Measurements from ENCODE around the gene PFN3.

The PFN3 gene

DNA sequence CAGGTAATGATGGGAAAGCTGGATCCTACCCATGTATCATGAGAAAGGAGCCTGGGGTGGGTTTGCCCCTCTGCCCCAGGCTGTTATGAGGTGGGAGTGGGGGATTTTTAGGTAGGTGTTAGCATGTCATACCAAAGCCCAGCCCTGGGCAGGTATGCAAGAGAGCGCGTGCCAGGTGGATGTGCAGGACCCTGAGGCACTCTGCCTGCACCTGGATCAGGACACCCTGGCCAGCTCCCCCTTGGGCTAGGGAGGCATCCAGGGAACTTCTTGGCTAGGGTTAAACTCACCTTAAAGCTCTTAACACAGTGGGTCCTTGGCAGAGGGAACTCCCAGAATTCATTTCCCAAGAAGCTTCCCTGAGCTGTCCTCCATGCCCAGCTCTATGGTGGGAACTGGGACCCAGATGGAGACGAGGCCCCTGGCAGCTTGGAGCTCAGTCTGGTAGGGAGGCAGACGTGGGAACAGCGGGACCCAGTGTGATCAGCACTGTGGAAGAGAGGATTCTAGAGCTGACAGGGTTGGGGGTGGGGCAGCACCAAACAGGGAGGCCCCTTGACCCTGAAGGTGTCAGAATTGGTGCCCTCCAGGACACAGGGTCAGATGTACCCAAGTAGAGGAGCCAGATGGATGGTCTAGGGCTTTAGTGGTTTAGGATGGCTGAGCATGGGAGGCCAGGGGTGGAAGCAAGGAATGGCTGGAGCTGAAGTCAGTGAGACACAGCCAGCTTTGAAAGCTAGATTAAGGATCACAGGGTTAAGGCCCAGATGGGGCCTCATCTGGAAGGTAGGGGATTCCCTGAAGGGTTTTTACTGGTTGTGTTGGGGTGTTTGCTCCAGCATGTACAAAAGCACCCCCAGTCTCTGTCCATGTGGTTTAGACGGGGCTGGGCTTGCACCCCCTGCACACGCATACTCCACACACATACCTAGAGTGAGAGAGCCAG is 43.9 kb upstream of the PFN3 start:
- H3K9me3 ChIP-seq (ENCODE audit: insufficient read depth, low read depth, low read length) = no peaks in the 10 kb centered on the region
- no peak overlapping the region for H3K27ac ChIP-seq (ENCODE audit: low read length)
- peaks cover 11% of the 10 kb centered on the region; the same call in 1 of the 2 replicates for H3K4me1 ChIP-seq (ENCODE audit: insufficient read depth, low read length)
- peaks cover 40% of the 10 kb centered on the region for H3K27me3 ChIP-seq (ENCODE audit: insufficient read depth, low read length)
- H3K4me3 ChIP-seq (ENCODE audit: low read length) = no peak overlapping the region
- no peaks in the 10 kb centered on the region for H3K36me3 ChIP-seq (ENCODE audit: insufficient read depth, low read depth, low read length)
- H3K9ac ChIP-seq (ENCODE audit: low read depth, low read length) = no peak overlapping the region

DNA sequence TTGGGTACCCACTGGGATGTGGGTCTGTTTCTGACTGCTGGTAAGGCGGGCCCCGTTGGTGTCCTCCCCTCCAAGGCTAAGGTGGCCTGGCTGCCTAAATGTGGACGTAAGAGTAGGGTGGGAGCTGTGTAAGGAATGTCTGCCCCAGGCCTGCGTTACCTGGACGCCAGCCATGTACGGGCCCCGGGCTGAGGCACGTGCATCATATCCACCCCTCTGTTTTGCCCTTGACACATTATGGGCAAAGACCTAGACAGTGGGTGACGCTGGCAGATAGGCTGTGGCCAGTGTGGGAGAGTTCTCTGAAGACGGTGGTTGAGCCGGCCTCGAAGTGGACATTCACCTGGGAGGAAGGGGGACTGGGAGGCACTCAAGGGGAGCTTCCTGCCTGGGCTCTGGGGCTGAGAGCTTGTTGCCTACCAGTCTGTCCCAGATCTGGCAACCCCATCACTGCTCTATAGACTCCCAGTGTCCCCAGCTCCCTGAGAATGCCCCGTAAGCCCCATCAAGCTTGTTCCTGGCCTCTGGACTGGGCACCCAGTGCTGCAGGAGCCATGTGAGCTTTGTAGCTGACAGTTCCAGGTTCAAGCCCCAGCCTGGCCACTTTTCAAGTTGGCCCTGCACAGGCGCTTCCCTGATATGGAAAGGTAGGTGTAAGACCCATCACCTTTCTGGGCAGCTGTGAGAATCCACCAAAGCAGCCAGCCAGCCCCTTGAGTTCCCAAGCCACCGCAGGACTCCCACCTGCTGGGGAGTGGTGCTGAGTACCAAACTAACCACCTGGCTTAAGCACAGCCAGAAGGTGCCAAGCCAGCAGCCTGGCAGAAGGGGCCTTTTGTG is 42.9 kb upstream of the PFN3 start:
- no peak overlapping the region for H3K9ac ChIP-seq (ENCODE audit: low read depth, low read length)
- peaks cover 33% of the 10 kb centered on the region for H3K27me3 ChIP-seq (ENCODE audit: insufficient read depth, low read length)
- H3K27ac ChIP-seq (ENCODE audit: low read length) = no peak overlapping the region
- peaks cover 6% of the 10 kb centered on the region; the same call in 1 of the 2 replicates for H3K36me3 ChIP-seq (ENCODE audit: insufficient read depth, low read depth, low read length)
- H3K4me3 ChIP-seq (ENCODE audit: low read length) = no peak overlapping the region
- H3K4me1 ChIP-seq (ENCODE audit: insufficient read depth, low read length) = peaks cover 9% of the 10 kb centered on the region; the same call in 1 of the 2 replicates
- H3K9me3 ChIP-seq (ENCODE audit: insufficient read depth, low read depth, low read length) = no peaks in the 10 kb centered on the region

DNA sequence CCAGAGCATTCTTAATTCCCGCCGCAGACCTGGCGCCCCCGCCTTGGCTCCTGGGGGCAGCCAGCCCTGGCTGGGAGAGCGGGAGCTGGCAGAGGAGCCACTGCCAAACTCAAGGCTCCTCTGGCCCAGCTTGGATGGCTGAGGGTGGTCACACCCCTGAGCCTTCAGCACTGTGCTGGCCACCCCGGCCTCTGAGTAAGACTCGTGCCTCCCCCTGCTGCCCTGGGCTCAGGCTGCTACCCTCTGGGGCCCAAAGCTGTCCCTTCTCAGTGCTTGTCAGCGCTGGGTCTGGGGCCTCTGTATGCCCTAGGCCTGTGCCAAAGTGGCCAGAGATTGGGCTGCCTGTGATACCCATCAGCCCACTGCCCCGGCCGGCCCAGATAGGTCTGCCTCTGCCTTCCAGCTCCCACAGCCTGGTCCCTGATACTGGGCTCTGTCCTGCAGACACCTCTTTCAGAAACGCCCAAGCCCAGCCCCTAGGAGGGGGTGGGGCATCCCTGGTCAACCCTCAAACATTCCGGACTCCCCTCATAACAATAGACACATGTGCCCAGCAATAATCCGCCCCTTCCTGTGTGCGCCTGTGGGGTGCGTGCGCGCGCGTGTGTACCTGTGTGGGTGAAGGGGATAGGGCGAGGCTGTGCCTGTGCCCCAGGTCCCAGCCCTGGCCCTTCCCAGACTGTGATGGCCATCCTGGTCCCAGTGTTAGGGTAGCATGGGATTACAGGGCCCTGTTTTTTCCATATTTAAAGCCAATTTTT is 41.8 kb upstream of the PFN3 start:
- Histone ChIP-seq H3K36me3 (ENCODE audit: insufficient read depth, low read depth, low read length) (peaks cover 14% of the 10 kb centered on the region), H3K9ac (ENCODE audit: low read depth, low read length) (no peak overlapping the region), H3K4me1 (ENCODE audit: insufficient read depth, low read length) (peaks cover 5% of the 10 kb centered on the region; the same call in 1 of the 2 replicates), H3K27me3 (ENCODE audit: insufficient read depth, low read length) (peaks cover 24% of the 10 kb centered on the region), H3K27ac (ENCODE audit: low read length) (no peak overlapping the region), H3K4me3 (ENCODE audit: low read length) (no peak overlapping the region), H3K9me3 (ENCODE audit: insufficient read depth, low read depth, low read length) (no peaks in the 10 kb centered on the region)

DNA sequence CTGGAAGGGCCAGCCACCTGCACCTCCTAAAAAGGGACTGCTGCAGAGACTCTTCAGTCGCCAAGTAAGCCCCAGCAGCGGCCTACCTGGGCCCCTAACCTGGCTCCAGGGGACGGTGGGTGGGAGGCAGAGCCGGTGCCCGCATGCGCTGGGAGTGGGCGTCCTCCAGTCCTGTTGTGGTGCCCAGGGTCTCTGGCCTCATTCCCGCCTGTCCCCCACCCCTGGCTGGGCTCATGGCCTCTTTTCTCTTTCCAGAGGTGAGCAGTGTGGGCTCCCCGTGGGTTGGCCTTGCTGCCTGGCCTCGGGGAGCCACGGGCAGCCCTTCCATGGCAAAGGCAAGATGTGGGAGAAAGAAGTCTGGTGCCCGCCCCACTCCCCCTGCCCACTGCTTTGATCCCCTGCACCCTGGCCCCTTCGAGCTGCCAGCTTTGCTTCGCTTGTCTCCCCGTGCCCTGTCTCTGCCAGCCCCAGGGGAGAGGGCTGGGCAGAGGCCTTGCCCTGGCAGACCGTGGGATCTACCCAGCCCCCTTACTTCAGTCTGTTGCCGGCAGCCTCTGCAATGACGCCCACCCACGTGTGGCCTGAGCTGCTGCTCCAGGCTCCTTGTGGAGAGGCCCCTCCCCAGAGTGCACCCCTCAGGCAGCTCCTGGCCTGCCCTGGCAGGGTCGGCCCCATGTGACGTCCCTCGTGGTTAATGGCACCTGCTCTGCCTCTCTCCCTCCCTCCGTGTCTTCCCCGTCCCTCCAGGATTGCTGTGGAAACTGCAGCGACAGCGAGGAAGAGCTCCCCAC is 40.7 kb upstream of the PFN3 start:
- Histone ChIP-seq H3K4me1 (ENCODE audit: insufficient read depth, low read length) (peaks cover 5% of the 10 kb centered on the region; the same call in 1 of the 2 replicates), H3K36me3 (ENCODE audit: insufficient read depth, low read depth, low read length) (peaks cover 16% of the 10 kb centered on the region), H3K9me3 (ENCODE audit: insufficient read depth, low read depth, low read length) (no peaks in the 10 kb centered on the region), H3K27ac (ENCODE audit: low read length) (no peak overlapping the region), H3K9ac (ENCODE audit: low read depth, low read length) (no peak overlapping the region), H3K4me3 (ENCODE audit: low read length) (no peak overlapping the region), H3K27me3 (ENCODE audit: insufficient read depth, low read length) (peaks cover 22% of the 10 kb centered on the region)

DNA sequence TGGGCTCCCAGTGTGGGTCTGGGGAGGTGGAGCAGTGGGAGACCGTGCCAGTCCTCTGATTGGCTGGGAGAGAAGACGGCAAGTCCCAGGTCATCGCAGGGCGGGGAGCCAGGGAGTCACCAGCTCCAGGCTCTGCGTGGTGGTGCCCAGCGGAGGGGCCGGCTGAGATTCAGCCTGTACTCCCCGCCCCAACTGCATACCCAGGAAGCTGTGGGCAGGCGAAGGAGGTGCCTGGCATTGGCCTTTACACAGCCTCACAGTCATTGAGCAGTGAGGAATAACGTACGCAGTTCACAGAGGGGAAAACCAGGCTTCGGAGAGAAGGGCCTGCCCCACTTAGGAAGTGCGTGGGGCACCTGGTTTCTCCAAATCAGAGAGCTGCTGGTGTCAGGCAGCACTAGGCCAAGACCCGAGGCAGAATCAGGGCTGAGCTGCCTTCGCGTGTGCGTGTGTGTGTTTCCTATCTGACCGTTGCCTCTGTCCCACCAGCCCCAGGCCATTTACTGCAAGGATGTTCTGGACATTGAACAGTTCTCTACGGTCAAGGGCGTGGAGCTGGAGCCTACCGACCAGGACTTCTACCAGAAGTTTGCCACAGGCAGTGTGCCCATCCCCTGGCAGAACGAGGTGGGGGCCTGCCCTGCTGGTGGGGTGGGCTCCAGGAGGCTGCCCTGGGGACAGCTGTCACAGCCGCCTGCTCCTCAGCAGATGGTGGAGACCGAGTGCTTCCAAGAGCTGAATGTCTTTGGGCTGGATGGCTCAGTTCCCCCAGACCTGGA is 39.9 kb upstream of the PFN3 start:
- Histone ChIP-seq H3K9me3 (ENCODE audit: insufficient read depth, low read depth, low read length) (no peaks in the 10 kb centered on the region), H3K27ac (ENCODE audit: low read length) (no peak overlapping the region), H3K27me3 (ENCODE audit: insufficient read depth, low read length) (peaks cover 14% of the 10 kb centered on the region), H3K9ac (ENCODE audit: low read depth, low read length) (no peak overlapping the region), H3K4me3 (ENCODE audit: low read length) (no peak overlapping the region), H3K4me1 (ENCODE audit: insufficient read depth, low read length) (peaks cover 5% of the 10 kb centered on the region; the same call in 1 of the 2 replicates), H3K36me3 (ENCODE audit: insufficient read depth, low read depth, low read length) (peaks cover 21% of the 10 kb centered on the region)

DNA sequence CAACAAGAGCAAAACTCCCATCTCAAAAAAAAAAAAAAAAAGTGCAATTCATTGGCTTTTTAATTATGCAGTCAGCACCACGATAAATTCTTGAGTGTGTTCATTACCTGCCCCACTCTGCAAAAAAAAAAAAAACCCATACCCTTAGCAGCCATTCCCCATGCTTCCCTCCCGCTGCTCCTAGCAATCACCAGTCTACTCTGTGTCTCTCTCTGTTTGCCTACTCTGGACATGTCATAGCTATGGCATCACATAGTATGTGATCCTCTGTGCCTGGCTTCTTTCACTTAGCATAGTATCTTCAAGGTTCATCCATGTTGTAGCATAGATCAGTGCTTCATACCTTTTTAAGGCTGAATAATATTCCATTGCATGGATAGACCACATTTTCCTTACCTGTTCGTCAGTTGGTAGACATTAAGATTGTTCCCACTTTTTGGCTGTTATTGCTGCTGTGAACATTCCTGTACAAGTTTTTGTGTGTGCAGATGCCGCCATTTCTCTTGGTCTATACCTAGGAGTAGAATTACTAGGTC is 39.1 kb upstream of the PFN3 start:
- Histone ChIP-seq H3K9ac (ENCODE audit: low read depth, low read length) (no peak overlapping the region), H3K4me1 (ENCODE audit: insufficient read depth, low read length) (peaks cover 5% of the 10 kb centered on the region; the same call in 1 of the 2 replicates), H3K27ac (ENCODE audit: low read length) (no peak overlapping the region), H3K9me3 (ENCODE audit: insufficient read depth, low read depth, low read length) (no peaks in the 10 kb centered on the region), H3K27me3 (ENCODE audit: insufficient read depth, low read length) (peaks cover 6% of the 10 kb centered on the region; the same call in 1 of the 2 replicates), H3K36me3 (ENCODE audit: insufficient read depth, low read depth, low read length) (peaks cover 29% of the 10 kb centered on the region), H3K4me3 (ENCODE audit: low read length) (no peak overlapping the region)

DNA sequence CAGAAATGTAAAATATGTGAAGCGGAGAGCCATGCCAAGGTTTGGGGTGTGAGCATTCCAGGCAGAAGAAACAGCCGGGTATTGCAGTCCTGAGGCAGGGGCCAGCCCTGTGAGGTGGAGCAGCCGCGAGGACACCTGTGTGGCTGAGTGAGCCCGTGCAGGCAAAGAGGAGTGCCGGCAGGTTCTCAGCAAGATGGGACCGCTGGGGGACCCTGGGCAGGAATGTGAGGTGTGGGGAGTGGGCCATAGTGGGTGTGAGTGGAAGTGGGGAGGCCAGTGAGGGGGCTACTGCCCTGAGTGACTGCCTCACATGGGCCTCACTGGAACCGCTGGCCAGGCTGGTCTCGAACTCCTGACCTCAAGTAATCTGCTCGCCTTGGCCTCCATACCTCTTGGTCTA is 38.0 kb upstream of the PFN3 start:
- Histone ChIP-seq H3K4me1 (ENCODE audit: insufficient read depth, low read length) (peaks cover 5% of the 10 kb centered on the region; the same call in 1 of the 2 replicates), H3K9me3 (ENCODE audit: insufficient read depth, low read depth, low read length) (no peaks in the 10 kb centered on the region), H3K4me3 (ENCODE audit: low read length) (no peak overlapping the region), H3K36me3 (ENCODE audit: insufficient read depth, low read depth, low read length) (peaks cover 40% of the 10 kb centered on the region), H3K27me3 (ENCODE audit: insufficient read depth, low read length) (no peaks in the 10 kb centered on the region; the same call in 1 of the 2 replicates), H3K9ac (ENCODE audit: low read depth, low read length) (no peak overlapping the region), H3K27ac (ENCODE audit: low read length) (no peak overlapping the region)

DNA sequence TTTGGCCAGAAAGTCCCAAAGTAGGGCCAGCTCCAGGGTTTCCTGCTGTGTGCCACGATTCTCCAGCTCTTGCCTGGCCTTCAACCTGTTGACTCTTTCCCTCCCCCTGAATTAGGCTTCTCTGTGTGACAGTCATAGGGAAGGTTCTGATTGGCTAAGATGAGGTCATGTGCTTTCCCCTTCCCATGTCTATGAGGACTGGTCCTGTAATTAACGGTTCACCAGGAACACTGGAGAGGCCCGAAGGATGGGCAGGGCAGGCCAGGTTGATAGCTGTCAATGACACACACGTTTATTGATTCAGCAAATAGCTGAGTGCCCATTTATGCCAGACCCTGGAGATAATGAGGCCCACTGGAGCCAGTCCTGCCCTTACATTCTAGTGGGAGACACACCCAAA is 37.2 kb upstream of the PFN3 start:
- peaks cover 48% of the 10 kb centered on the region for H3K36me3 ChIP-seq (ENCODE audit: insufficient read depth, low read depth, low read length)
- no peaks in the 10 kb centered on the region for H3K9me3 ChIP-seq (ENCODE audit: insufficient read depth, low read depth, low read length)
- H3K27me3 ChIP-seq (ENCODE audit: insufficient read depth, low read length) = no peaks in the 10 kb centered on the region
- no peak overlapping the region for H3K4me3 ChIP-seq (ENCODE audit: low read length)
- H3K27ac ChIP-seq (ENCODE audit: low read length) = no peak overlapping the region
- H3K4me1 ChIP-seq (ENCODE audit: insufficient read depth, low read length) = peaks cover 5% of the 10 kb centered on the region; the same call in 1 of the 2 replicates
- H3K9ac ChIP-seq (ENCODE audit: low read depth, low read length) = no peak overlapping the region

DNA sequence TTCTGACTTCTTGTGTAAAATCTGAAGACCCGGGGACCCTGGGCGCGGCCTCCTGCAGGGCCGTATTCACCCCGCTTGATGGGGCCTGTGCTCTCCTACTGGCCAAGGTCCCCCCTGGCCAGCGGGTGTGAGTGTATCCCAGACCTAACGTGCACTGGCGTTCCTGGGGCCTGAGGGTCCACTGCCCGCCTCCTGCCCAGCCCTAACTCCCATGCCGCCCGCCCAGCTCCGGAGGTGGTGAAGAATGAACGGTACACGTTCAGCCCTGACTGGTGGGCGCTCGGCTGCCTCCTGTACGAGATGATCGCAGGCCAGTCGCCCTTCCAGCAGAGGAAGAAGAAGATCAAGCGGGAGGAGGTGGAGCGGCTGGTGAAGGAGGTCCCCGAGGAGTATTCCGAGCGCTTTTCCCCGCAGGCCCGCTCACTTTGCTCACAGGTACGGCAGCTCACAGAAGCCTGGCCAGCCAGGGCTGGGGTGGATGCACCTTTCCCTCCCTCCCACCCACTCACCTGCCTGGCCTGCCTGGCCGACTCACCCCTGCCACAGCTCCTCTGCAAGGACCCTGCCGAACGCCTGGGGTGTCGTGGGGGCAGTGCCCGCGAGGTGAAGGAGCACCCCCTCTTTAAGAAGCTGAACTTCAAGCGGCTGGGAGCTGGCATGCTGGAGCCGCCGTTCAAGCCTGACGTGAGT is 35.5 kb upstream of the PFN3 start:
- H3K36me3 ChIP-seq (ENCODE audit: insufficient read depth, low read depth, low read length) = peaks cover 64% of the 10 kb centered on the region
- H3K9ac ChIP-seq (ENCODE audit: low read depth, low read length) = no peak overlapping the region
- H3K4me3 ChIP-seq (ENCODE audit: low read length) = no peak overlapping the region
- H3K27ac ChIP-seq (ENCODE audit: low read length) = no peak overlapping the region
- no peaks in the 10 kb centered on the region for H3K9me3 ChIP-seq (ENCODE audit: insufficient read depth, low read depth, low read length)
- no peaks in the 10 kb centered on the region for H3K27me3 ChIP-seq (ENCODE audit: insufficient read depth, low read length)
- H3K4me1 ChIP-seq (ENCODE audit: insufficient read depth, low read length) = peaks cover 5% of the 10 kb centered on the region; the same call in 1 of the 2 replicates

Data from iPS-20b (cell line).